ENCODE data around the gene SNX24.
"Not testable (repeated sequence)": the region's sequence is repeated elsewhere in the genome, so short reads cannot be mapped to it uniquely, and the experiment has no call there.

The SNX24 gene

DNA sequence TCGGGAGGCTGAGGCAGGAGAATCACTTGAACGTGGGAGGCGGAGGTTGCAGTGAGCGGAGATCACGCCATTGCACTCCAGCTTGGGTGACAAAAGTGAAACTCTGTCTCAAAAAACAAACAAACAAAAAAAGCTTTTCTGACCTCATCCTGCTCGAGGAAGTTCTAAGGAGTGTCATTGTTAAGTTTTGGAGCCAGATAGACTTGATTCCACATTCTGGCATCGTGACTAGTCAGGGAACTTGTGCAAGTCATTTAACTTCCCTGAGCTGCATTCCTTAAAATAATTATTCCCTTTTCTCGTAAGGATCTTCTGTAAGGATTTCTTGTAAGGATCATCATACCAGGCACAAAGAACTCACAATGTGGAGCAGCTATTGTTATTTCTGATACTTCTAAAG is 26.2 kb downstream of the SNX24 start:
- no peak for DNase-seq (ENCODE audit: low read depth in 2 of 2)

DNA sequence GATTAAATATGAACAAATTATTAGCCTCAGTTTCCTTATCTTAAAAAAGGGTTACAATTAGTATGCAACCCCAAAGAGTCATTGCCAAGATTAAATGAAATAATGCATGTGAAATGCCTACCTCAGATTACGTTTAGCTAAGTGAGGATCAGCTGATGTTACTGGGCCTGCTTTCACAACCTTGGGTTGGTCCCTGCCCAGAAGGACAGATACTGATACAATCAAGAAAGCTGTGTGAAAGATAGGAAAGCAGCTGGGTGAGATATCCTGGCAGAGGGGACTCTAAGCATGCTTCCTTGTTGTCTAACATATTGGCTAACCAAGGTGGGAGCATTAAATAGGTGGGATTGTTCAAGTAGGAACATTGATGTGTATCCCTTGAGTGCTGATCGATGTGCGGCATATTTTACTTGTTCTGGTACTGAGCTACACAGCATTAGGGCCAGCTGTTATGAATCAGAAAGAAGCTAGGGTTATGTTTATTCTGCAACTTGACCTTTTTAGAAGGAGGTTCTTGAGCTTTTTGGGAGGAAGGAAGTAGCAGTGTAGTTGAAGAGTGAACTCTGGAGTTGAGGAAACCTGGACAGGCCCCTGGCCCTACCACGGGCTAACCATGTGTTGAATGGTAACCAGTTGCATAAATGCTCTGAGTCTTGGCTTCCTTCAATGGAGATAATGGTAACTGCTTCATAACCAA is 28.9 kb downstream of the SNX24 start:
- DNase-seq (ENCODE audit: low read depth in 2 of 2) = no peak

DNA sequence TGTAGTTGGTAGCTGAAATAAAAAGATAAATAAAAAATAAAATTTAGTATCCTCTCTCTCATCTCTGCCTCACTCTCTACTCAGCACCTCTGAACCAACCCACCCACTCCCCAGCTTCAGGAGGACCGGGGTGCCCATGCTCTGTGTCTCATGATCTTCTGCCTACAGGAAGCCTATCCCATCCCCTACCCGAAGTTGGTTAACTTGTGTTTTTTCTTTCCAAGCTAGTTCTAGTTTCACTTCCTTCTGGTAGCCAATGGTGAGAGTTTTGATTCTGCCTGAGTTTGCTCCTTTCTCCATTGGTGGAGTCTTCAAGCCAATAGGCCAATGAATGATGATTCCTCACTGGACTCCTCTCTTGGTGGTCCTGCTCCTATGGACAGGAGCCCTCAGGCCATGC is 32.1 kb downstream of the SNX24 start:
- no peak for DNase-seq (ENCODE audit: low read depth in 2 of 2)

DNA sequence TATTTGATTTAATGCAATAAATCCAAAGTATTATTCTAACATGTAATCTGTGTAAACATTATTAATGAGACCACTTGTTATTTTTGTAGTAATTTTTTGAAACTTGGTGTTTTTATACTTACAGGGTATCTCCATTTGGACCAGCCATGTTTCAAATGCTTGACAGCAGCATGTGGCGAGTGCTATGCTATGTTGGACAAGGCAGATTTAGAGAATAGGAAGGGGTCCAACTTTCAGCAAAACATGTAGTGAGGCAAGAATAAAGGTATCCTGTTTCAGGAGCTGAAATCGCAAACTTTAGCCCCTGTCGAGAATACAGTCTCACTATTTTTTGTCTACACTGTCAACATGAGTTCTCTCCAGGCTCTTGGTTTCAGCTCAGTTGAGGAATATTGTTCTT is 33.7 kb downstream of the SNX24 start:
- DNase-seq (ENCODE audit: low read depth in 2 of 2) = no peak

DNA sequence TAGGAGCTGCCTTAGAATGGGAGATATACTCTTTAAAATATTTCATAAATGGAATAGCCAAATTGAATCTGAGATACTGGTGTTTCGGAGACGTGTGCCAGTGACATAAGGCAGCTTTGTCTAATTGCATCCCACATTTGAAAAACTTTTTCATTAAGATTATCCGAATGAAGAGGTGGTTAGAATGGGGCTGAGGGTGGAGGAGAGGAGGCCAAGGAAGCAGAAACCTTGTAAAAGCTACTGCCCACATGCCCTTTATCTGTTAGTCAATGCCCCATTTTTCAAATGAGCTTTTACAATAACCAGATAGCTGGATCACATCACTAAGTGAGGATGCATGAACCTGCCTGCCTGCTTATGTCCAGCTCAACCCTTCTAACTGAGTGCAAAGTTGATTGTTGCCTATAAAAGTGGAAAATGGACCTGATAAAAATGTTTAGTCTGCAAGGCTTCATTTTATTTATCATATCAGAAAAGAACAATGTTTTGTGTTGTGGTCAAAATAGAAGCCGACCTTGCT is 34.8 kb downstream of the SNX24 start:
- DNase-seq (ENCODE audit: low read depth in 2 of 2) = no peak

DNA sequence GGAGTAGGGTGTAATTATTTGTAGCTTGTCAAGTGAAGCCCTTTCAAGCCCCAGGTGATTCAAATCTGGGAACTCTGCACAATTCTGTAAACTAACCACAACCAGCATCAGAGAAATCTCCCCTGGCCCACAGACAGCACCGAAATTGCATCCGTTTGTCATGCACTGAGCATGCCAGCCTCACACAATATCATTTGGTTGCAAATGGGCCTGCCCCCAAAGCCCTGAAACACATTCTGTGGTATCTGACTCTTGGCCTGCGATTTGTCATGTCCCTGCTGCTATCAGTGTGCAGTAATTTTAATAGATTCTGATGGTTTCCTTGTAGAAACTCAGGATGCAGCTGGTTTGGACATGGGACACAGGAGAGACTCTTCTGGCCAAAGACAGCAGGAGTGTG is 35.3 kb downstream of the SNX24 start:
- no peak for DNase-seq (ENCODE audit: low read depth in 2 of 2)

DNA sequence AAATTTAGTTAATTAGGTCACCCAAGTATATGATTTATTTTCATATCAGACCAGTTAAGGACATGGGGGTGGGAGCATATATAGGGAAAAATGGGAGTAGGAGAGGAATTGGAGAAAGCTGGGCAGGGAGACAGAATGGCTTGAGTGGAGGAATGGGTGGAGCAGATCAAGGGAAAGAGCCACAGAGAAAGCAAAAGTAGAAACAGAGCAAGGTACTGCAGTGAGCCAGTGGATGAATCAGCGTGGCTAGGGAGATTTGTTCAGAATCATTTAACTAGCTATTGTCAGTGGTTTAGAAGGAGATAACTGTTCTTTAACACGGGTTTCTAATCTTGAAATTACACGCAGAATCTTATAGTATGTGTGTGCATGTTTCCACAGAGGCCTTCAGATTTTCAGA is 37.4 kb downstream of the SNX24 start:
- no peak for DNase-seq (ENCODE audit: low read depth in 2 of 2)

DNA sequence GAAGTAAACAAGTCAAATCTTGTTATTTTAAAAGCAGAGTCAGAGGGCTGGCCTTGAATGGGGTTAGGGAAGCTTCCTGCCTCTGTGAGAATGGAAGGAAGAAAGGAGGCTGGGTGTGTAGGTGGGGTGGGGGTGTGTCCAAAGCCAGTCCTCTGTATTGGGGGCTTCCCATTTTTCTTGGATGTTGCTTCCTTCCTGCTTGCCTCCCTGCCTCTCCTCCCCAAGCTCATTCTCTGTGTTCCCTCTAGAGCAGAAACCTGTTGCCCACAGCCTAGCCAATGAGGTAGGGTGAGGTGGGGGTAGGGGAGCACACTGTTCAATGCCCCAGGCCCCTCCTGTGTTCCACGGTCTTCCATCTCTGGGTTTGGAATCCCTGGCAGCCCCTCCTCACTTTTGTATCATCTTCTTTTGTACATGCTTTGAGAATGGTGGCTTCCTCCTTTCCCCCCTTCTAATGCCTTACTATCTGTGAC is 39.7 kb downstream of the SNX24 start:
- no peak for DNase-seq (ENCODE audit: low read depth in 2 of 2)

DNA sequence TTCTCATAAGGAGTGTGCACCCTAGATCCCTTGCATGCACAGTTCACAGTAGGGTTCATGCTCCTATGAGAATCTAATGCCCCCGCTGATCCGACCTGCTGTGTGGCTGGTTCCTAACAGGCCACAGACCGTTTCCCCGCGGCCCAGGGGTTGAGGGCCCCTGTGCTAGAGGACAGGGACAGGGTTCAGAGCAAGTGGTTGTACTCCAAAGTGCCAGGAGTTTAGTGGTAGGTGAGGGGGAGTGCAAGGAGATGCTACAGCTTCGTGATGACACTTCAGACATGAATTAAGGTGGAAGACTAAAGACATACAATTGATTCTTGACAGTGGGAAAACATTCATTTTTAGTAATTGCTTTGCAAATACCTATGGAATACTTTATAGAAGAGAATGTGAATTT is 40.5 kb downstream of the SNX24 start:
- no peak for DNase-seq (ENCODE audit: low read depth in 2 of 2)

DNA sequence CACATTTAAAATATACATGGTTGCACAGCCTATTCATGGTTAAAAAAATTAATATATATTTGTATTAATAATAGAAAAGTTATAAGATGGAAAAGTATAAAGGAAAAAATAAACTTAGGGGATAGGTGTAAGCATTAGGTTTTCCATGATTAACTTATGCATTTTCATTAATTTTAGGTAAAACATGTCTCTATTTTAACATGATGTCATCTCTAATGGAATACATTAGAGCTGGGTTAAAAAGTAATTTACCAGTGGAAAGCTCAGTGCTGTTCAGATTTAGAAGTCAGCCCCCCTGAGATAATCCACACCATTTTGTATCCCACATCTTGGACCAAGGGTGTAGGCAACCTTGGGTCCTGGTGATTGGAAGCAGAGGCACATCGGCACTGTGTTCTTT is 49.7 kb downstream of the SNX24 start:
- DNase-seq (ENCODE audit: low read depth in 2 of 2) = no peak

DNA sequence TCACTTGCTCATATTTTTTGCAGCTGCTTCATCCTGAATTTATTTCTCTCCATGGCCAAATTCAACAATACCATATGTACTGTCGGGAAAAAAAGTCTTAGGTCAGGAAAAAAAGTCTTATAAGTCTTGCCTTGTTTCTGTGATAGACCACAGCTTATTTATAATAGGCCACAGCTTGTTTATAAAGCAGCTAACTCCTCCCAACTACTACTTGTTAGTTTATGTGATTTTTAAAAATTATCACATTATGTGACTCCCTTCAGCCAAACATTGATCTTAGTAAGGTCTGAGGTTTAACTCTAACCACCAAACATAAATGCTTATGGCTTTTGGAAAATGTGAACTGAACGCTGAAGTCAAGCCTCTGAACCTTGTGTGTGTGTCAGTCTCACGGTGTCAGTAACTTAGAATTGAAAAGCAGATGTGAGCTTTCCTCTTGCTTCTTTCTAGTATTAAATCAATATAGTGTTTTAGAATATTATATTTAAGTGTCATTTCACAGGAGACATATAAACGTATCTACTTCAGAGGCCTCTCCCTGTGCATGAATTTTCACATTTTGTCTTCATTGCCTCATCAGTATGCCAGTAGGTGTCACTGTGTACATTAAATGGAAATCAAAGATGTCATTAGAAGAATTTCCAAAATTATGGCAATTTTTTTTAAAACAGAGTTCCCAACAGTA is 51.3 kb downstream of the SNX24 start:
- DNase-seq (ENCODE audit: low read depth in 2 of 2) = no peak

DNA sequence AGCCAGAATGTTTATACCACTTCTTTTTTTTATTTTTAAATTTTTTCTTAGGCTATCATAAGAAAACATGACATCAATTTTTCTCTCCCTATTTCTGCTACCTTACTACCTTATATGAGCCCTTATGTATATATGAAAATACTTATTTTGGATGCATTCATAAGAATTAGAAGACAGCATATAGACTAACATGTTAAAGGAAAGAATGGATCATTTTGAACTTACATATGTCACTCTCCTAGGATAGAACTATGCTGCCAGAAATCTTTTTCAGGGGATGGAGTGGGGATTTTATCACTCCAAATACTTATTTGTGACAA is 51.8 kb downstream of the SNX24 start:
- DNase-seq (ENCODE audit: low read depth in 2 of 2) = no peak

DNA sequence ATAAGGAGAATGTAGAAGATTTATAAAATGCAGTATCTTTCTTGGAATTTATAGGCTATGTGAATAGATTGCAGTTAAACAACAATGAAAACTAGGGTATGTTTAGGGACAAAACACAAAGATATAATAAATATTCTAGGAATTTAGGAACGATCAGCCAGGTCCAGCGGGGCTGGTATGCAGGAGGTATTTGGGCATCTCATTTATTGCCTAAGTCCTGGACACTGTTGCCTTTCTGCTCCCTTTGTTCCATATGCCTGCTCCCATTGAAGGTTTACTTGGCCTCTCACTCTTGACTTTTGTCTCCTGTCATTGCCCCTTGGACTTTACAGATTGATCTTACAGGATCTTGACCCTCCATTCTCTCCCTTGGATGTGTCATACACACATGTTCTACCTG is 55.9 kb downstream of the SNX24 start:
- DNase-seq (ENCODE audit: low read depth in 2 of 2) = no peak

DNA sequence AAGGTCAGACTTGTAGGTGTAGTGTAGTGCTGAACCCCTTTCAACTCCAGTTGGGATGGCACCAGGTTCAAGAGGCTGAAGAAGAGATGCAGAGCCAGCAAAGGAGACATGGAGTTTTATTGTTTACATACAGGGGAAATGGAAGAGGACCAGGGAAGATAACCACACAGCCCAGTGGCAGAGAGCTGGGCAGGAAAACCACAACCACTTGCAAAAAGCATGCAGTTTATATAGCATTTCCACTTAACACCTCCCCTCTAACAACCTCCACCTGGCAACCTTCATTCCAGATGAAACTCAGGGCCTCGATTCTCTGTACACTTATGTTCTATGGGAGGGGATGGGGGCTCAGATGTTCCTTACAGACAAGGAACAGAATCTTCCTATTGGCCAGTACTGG is 56.9 kb downstream of the SNX24 start:
- DNase-seq (ENCODE audit: low read depth in 2 of 2) = no peak

DNA sequence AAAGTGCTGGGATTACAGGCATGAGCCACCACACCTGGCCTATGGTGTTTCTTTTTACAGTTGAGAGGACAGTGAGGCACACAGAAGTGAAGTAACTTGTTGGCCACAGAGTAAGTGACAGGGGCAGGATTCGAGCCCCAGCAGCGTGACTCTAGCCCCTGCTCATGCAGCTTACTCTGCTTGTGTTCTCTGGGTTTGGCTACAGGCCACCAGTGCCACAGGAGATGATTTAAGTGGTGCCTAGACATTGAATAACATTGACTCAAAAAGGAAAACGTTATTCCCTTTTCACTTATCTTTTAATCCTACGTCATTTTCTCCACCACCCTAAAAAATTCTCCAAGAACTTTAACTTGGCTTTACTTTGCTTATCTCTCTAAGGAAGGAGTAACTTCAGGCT is 61.4 kb downstream of the SNX24 start:
- DNase-seq (ENCODE audit: low read depth in 2 of 2) = no peak

DNA sequence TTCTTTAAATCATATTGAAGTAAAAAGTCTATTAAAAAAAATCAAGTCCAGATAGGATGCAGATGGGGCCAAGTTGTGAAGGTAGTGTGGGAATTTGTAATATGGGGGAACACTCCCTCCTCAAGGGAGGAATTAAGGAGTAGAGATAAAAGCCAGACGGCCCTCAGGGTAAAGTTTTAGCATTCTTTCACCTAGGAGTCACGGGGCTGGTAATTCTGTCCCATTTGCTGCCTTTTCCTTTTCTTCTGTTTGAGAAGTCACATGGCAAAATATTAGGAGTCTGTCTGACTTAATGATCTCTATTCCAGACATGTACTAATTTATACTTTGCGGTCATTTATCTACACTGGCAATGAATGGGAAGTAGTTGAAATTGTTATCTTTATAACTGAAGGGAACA is 61.9 kb downstream of the SNX24 start:
- DNase-seq (ENCODE audit: low read depth in 2 of 2) = no peak

DNA sequence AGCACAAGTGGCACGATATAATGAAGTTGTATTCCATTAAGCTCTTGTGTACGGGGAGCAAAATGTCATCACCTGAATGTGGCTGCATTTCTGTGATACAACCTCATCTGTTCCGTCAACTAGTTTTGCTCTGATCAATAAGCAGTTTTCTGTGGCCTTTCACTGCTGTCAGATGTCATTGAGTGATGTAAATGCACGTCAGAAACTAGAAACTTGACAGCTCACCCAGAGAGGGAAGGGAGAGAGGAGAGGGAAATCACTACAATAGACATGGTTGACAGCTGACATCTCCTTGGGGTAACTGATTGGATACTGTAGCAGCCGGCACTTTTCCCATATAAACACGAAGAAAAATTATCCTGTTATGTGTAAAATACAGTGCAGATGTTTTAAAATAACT is 62.7 kb downstream of the SNX24 start:
- no peak for DNase-seq (ENCODE audit: low read depth in 2 of 2)

DNA sequence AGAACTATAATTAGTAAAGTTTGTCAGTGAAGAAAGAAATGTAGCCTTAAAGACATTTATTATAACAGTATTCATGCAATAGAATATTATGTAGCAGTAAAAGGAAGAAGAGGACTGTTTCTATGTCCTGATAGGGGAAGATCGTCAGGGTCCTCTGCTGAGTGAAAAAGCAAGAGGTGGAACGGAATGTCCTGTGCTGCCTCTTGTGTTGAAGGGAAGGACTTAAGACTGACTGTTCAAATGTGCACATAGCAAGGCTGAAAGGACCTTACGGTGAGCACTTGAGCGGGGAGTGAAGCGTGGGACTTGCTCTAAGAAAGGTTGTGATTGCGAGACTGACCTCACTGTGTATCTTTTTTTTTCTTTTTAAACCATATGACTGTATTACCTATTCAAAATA is 63.2 kb downstream of the SNX24 start:
- DNase-seq (ENCODE audit: low read depth in 2 of 2) = no peak

DNA sequence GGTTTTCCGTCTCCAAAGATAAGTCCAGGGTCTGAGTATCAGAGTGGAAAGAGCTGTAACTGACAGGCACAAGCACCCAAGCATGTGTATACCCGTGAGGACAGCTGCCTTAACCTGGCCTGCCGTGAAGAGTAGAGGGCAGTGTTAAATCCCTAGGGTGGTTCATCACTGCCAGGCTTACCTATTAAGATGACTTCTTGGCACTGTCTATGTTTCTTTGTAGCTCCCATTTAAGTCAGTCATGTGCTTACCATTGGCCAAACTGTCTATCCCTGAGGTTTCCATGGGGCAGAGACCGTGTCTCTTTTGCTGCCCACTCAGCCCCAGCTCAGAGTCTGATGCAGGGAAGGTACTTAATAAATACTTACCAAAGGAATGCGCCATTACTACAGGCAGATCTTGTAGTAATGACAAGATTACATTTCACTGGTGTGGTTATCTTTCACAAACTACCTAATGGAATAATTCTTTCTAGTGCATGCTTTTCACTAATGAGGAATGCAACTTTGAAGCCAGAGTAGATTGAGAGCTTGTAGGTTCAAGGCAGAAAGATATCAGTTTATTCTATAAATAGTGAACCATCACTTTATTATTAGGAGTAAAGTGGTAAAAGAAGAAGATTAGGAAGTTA is 64.2 kb downstream of the SNX24 start:
- no peak for DNase-seq (ENCODE audit: low read depth in 2 of 2)

DNA sequence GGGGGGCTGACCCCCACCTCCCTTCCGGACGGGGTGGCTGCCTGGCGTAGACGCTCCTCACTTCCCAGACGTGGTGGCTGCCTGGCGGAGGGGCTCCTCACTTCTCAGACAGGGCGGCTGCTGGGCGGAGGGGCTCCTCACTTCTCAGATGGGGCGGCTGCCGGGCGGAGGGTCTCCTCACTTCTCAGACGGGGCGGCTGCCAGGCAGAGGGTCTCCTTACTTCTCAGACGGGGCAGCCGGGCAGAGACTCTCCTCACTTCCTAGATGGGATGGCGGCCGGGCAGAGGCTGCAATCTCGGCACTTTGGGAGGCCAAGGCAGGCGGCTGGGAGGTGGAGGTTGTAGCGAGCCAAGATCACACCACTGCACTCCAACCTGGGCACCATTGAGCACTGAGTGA is 68.0 kb downstream of the SNX24 start:
- not testable (repeated sequence) for DNase-seq (ENCODE audit: low read depth in 2 of 2)

DNA sequence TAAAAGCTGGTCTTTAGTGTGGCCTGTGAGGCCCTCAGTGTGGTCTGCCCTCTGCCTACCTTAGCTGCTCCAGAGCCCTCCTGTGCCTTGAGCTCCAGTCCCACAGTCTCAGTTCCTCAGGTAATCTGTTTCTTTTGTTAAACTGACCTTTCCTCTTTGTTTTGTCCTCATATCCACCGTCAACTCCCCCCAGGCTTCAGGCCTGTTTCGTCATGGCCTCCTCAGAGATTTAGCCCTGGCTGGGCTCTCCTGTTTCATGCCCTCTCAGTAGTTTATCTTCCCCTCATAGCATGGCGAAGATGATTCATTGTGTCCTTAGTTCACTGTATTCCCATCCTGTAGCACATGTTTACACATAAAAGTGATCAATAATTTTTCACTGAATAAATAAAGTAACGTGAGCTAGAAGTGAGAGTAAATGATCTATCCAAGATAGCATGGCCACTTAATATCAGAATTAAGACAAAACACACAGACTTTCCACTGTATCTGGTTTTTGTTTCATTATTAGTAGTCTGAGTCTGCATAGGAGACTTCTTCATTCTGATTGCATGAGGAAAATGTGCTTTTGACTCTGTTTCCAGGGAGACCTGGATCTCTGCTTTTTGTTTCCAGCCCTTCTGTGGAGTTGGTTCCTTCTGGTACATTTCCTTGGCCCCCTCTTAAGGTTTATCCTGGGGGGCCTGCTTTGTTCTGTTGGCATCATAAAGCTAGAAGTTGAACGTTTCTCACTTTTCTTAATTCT is 70.5 kb downstream of the SNX24 start:
- DNase-seq (ENCODE audit: low read depth in 2 of 2) = no peak

DNA sequence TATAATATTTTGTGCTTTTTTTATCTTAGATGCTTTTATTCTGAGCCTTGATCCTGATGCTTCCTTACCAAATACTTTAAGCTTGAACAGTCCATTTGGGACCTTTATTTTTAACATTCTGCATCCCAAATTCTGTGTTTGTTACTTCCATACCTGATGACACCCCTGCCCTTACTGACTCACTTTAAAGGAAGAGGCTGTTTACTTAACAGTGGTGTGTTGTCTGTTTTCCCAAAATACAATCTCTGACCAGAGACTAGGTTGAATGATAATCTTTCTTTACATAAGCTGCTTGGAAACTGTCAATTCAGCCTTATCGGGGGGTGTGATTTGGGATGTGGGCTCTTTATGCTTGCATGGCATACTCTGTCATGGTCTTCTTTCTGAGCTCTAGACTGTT is 71.1 kb downstream of the SNX24 start:
- no peak for DNase-seq (ENCODE audit: low read depth in 2 of 2)

DNA sequence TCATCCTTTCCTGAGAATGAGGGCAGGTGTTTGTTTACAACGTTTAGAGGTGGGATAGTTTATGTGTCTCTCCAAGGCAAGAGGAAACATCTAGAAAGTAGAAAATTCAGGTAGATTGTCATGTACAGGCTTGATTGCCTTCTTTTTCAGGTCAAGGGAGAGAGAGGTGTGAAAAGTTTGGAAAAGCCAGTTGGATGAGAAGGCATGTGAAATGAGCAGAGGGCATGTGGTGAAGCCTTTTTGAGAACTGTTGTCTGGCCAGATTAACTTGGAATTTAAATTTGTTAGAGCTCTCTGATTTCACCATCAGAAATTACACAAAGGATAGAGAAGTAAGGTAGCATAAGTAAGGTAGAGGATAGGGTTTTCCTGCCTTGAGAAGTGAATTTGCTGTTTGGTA is 74.6 kb downstream of the SNX24 start:
- no peak for DNase-seq (ENCODE audit: low read depth in 2 of 2)
